Dendritic cell treated with granulocyte-macrophage colony-stimulating factor and Interleukin-4, amounts not matched to agents 40 ng/mL and 50 ng/mL, for 4 days (primary cell): Measurements from ENCODE around the gene C2orf72.
"Not testable (repeated sequence)": the region's sequence is repeated elsewhere in the genome, so short reads cannot be mapped to it uniquely, and the experiment has no call there.

ENCODE experiments used
- H3K27ac Mint-ChIP-seq: one replicate; pipeline ENCODE4 v1.8.0; 2022; ENCODE audit warnings: mild to moderate bottlenecking, mixed read lengths
- H3K27me3 Mint-ChIP-seq: one replicate; pipeline ENCODE4 v1.8.0; 2022; ENCODE audit warnings: mild to moderate bottlenecking, mixed read lengths
- H3K36me3 Mint-ChIP-seq: one replicate; pipeline ENCODE4 v1.8.0; 2022; ENCODE audit warnings: low read depth, mixed read lengths
- H3K4me1 Mint-ChIP-seq: one replicate; pipeline ENCODE4 v1.8.0; 2022; ENCODE audit warnings: low read depth, mixed read lengths
- H3K4me3 Mint-ChIP-seq: one replicate; pipeline ENCODE4 v1.8.0; 2022; ENCODE audit warnings: mild to moderate bottlenecking, moderate library complexity, mixed read lengths
- H3K9me3 Mint-ChIP-seq: one replicate; pipeline ENCODE4 v1.8.0; 2022; ENCODE audit warnings: mixed read lengths
- intact Hi-C: fragments of 100-400 bp; cut with micrococcal nuclease; formaldehyde crosslinking; loops from one replicate; pipeline ENCODE4 v1.15.0; 2022

Gene C2orf72

GRCh38 chr2:231004930-231005329, 32.4 kb upstream of the C2orf72 start:
- H3K9me3 Mint-ChIP-seq, result peaks cover 15% of the 10 kb centered on the region
- peaks cover 34% of the 10 kb centered on the region for H3K27me3 Mint-ChIP-seq
- H3K36me3 Mint-ChIP-seq, H3K4me3 Mint-ChIP-seq, H3K27ac Mint-ChIP-seq, intact Hi-C loops, H3K4me1 Mint-ChIP-seq: not testable (repeated sequence)

- Mint-ChIP-seq H3K36me3 (peaks cover 4% of the 10 kb centered on the region), H3K9me3 (peaks cover 15% of the 10 kb centered on the region), H3K4me1 (no peaks in the 10 kb centered on the region), H3K4me3 (no peak overlapping the region), H3K27me3 (peaks cover 15% of the 10 kb centered on the region), H3K27ac (no peak overlapping the region)
- intact Hi-C loops, result no loop called here
These were observed 29.8 kb upstream of the C2orf72 start for GRCh38 chr2:231007286-231008098.

GRCh38 chr2:231008131-231008530, 29.2 kb upstream of the C2orf72 start:
- intact Hi-C loops, result no loop called here
- no peak overlapping the region for H3K4me3 Mint-ChIP-seq
- H3K36me3 Mint-ChIP-seq, result peaks cover 4% of the 10 kb centered on the region
- H3K9me3 Mint-ChIP-seq, result peaks cover 15% of the 10 kb centered on the region
- H3K27me3 Mint-ChIP-seq, result peaks cover 13% of the 10 kb centered on the region
- H3K4me1 Mint-ChIP-seq, result no peaks in the 10 kb centered on the region
- H3K27ac Mint-ChIP-seq, result no peak overlapping the region

- Mint-ChIP-seq H3K27ac (no peak overlapping the region), H3K36me3 (peaks cover 4% of the 10 kb centered on the region), H3K4me3 (no peak overlapping the region), H3K4me1 (no peaks in the 10 kb centered on the region), H3K9me3 (peaks cover 15% of the 10 kb centered on the region), H3K27me3 (peaks cover 10% of the 10 kb centered on the region)
- intact Hi-C loops, result no loop called here
These were observed 27.9 kb upstream of the C2orf72 start for GRCh38 chr2:231009236-231009919.

GRCh38 chr2:231010201-231010730, 27.1 kb upstream of the C2orf72 start:
- intact Hi-C loops, result no loop called here
- Mint-ChIP-seq H3K36me3 (peaks cover 2% of the 10 kb centered on the region), H3K9me3 (peaks cover 6% of the 10 kb centered on the region), H3K27ac (no peak overlapping the region), H3K4me3 (no peak overlapping the region), H3K4me1 (no peaks in the 10 kb centered on the region), H3K27me3 (peaks cover 10% of the 10 kb centered on the region)

- intact Hi-C loops, result no loop called here
- Mint-ChIP-seq H3K27me3 (peaks cover 10% of the 10 kb centered on the region), H3K36me3 (no peaks in the 10 kb centered on the region), H3K4me3 (no peak overlapping the region), H3K4me1 (no peaks in the 10 kb centered on the region), H3K9me3 (no peaks in the 10 kb centered on the region), H3K27ac (no peak overlapping the region)
These were observed 25.8 kb upstream of the C2orf72 start for GRCh38 chr2:231011526-231011925.

GRCh38 chr2:231012463-231012862, 24.9 kb upstream of the C2orf72 start:
- intact Hi-C loops, result no loop called here
- H3K4me3 Mint-ChIP-seq, result no peak overlapping the region
- H3K9me3 Mint-ChIP-seq, result no peaks in the 10 kb centered on the region
- H3K27me3 Mint-ChIP-seq, result peaks cover 13% of the 10 kb centered on the region
- peaks cover 5% of the 10 kb centered on the region for H3K4me1 Mint-ChIP-seq
- H3K36me3 Mint-ChIP-seq, result no peaks in the 10 kb centered on the region
- no peak overlapping the region for H3K27ac Mint-ChIP-seq

- Mint-ChIP-seq H3K9me3 (no peaks in the 10 kb centered on the region), H3K4me3 (no peak overlapping the region), H3K27me3 (peaks cover 13% of the 10 kb centered on the region), H3K4me1 (peaks cover 5% of the 10 kb centered on the region), H3K27ac (no peak overlapping the region), H3K36me3 (no peaks in the 10 kb centered on the region)
- intact Hi-C loops, result no loop called here
These were observed 23.5 kb upstream of the C2orf72 start for GRCh38 chr2:231013820-231014219.

GRCh38 chr2:231015478-231015877, 21.8 kb upstream of the C2orf72 start:
- no peak overlapping the region for H3K4me3 Mint-ChIP-seq
- H3K27ac Mint-ChIP-seq, result no peak overlapping the region
- H3K27me3 Mint-ChIP-seq, result peaks cover 13% of the 10 kb centered on the region
- intact Hi-C loops, result no loop called here
- peaks cover 5% of the 10 kb centered on the region for H3K4me1 Mint-ChIP-seq
- H3K9me3 Mint-ChIP-seq, result no peaks in the 10 kb centered on the region
- no peaks in the 10 kb centered on the region for H3K36me3 Mint-ChIP-seq

GRCh38 chr2:231015926-231016325, 21.4 kb upstream of the C2orf72 start:
- Mint-ChIP-seq H3K27me3 (peaks cover 13% of the 10 kb centered on the region), H3K27ac (no peak overlapping the region), H3K4me1 (peaks cover 5% of the 10 kb centered on the region), H3K36me3 (no peaks in the 10 kb centered on the region), H3K9me3 (no peaks in the 10 kb centered on the region), H3K4me3 (no peak overlapping the region)
- intact Hi-C loops, result no loop called here

- H3K27me3 Mint-ChIP-seq, result peaks cover 13% of the 10 kb centered on the region
- H3K27ac Mint-ChIP-seq, result no peak overlapping the region
- peaks cover 5% of the 10 kb centered on the region for H3K4me1 Mint-ChIP-seq
- no peaks in the 10 kb centered on the region for H3K9me3 Mint-ChIP-seq
- H3K4me3 Mint-ChIP-seq, result no peak overlapping the region
- intact Hi-C loops, result no loop called here
- no peaks in the 10 kb centered on the region for H3K36me3 Mint-ChIP-seq
These were observed 20.6 kb upstream of the C2orf72 start for GRCh38 chr2:231016566-231017230.

GRCh38 chr2:231017231-231017598, 20.1 kb upstream of the C2orf72 start:
- no peak overlapping the region for H3K27ac Mint-ChIP-seq
- H3K9me3 Mint-ChIP-seq, result no peaks in the 10 kb centered on the region
- intact Hi-C loops, result no loop called here
- H3K4me1 Mint-ChIP-seq, result peaks cover 5% of the 10 kb centered on the region
- no peaks in the 10 kb centered on the region for H3K36me3 Mint-ChIP-seq
- H3K4me3 Mint-ChIP-seq, result no peak overlapping the region
- peaks cover 10% of the 10 kb centered on the region for H3K27me3 Mint-ChIP-seq

GRCh38 chr2:231018184-231018583, 19.1 kb upstream of the C2orf72 start:
- peaks cover 7% of the 10 kb centered on the region for H3K27me3 Mint-ChIP-seq
- H3K36me3 Mint-ChIP-seq, result no peaks in the 10 kb centered on the region
- no peak overlapping the region for H3K4me3 Mint-ChIP-seq
- no peak overlapping the region for H3K27ac Mint-ChIP-seq
- H3K9me3 Mint-ChIP-seq, result no peaks in the 10 kb centered on the region
- intact Hi-C loops, result no loop called here
- H3K4me1 Mint-ChIP-seq, result peaks cover 5% of the 10 kb centered on the region

- H3K9me3 Mint-ChIP-seq, H3K36me3 Mint-ChIP-seq, intact Hi-C loops, H3K27ac Mint-ChIP-seq, H3K4me1 Mint-ChIP-seq, H3K4me3 Mint-ChIP-seq: not testable (repeated sequence)
- peaks cover 12% of the 10 kb centered on the region for H3K27me3 Mint-ChIP-seq
These were observed 12.3 kb upstream of the C2orf72 start for GRCh38 chr2:231025059-231025458.
